Measurements from ENCODE around the gene RNF128. TPM values are rescaled to one million over a fixed set of nuclear protein-coding genes. Genes with fewer than 3 reads are reported as not detected.
A peak's percentile ranks its signal among the peaks of the same experiment; 100 is the strongest.
"Not testable (repeated sequence)": the region's sequence is repeated elsewhere in the genome, so short reads cannot be mapped to it uniquely, and the experiment has no call there.

The RNF128 gene
- total RNA-seq, 1 experiment from 2014 or later, result 0.17 TPM

DNA sequence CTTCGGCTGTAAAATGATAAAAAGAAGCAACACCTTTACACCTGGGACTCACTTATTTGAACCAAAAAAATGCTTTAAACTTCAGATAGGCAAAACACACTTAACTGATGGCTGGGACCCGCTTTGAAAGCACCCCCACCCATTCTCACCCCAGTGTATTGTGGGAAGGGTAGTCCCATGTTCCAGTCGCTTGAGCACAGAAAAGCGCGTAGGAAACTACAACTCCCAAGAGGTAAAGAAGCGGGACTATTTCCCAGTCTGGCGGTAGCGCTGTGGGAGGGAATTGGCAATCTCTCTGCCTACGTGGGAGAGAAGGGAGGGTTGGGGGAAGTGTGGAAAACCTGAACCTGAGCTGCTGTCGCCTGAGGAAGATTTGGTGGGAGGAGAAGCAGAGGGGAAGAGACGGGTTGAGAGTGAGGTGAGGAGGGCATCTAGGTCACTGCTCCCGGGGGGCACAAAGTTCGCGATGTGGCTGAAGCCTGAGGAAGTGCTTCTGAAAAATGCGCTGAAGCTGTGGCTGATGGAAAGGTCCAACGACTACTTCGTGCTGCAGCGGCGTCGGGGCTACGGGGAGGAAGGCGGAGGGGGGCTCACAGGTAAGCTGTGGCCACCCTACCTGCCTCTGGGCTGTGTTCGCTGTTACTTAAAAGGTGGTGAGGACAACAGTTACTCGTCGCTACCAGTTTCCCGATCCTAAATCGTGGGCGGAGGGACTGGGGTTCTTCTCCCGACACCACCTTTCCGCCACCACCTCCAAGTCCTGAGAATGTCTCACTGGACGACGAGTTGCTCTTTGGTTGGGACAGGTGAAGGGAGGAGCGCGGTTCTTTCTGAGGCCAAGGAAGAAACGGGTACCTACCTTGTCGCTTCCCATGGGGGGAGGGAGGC lies 76.1 kb downstream of the RNF128 start, which contains the start of gene TBC1D8B:
TBC1D8B (plus strand) TSS at position 286 of the 888 bp plus-strand sequence; CDS start at position 467, 181 bp downstream.
- Histone ChIP-seq H4K20me1 (ENCODE audit: insufficient read depth) (no peaks in the 10 kb centered on the region), H3K4me3 (peak within 1 kb of the TSS; percentile 77), H3K9me2 (ENCODE audit: insufficient read depth) (no peaks in the 10 kb centered on the region), H3K9me3 (ENCODE audit: insufficient read depth, low read depth) (no peaks in the 10 kb centered on the region), H3K36me3 (ENCODE audit: low read depth) (no peaks in the 10 kb centered on the region), H3K4me1 (replicated peaks; ENCODE audit: insufficient read depth) (peaks cover 7% of the 10 kb centered on the region; the same call in 1 of the 2 replicates), H3F3A (ENCODE audit: insufficient read depth, low read depth) (no peaks in the 10 kb centered on the region), H3K79me2 (ENCODE audit: low read depth) (peaks cover 5% of the 10 kb centered on the region; the same call in 1 of the 2 replicates), H3K27ac (peak within 1 kb of the TSS; percentile 50), H2AFZ (peak within 1 kb of the TSS; percentile 94), H3K27me3 (ENCODE audit: insufficient read depth, low read depth) (no peaks in the 10 kb centered on the region), H3K4me2 (peak within 1 kb of the TSS; percentile 77)
- TSS peak; percentile 53 for BruUV-seq (replicated peaks)
- POLR2A ChIA-PET (ENCODE audit: unreplicated experiment), result interaction anchor here (0.6 kb wide), 4 partner anchors 854 to 1644 kb away, joined by 3 to 12 read pairs (median 8); no protein-coding TSS in a partner anchor
- CTCF ChIA-PET, result no interaction called here
- DNase-seq, result peak; percentile 72 to 90
- intact Hi-C loops (cut with micrococcal nuclease; ENCODE audit: unreplicated experiment), result loop anchor here (1.0 kb wide), 1 partner anchor 198 kb away; the partner anchor contains the start of gene MORC4
- TF ChIP-seq, protein P1, sequence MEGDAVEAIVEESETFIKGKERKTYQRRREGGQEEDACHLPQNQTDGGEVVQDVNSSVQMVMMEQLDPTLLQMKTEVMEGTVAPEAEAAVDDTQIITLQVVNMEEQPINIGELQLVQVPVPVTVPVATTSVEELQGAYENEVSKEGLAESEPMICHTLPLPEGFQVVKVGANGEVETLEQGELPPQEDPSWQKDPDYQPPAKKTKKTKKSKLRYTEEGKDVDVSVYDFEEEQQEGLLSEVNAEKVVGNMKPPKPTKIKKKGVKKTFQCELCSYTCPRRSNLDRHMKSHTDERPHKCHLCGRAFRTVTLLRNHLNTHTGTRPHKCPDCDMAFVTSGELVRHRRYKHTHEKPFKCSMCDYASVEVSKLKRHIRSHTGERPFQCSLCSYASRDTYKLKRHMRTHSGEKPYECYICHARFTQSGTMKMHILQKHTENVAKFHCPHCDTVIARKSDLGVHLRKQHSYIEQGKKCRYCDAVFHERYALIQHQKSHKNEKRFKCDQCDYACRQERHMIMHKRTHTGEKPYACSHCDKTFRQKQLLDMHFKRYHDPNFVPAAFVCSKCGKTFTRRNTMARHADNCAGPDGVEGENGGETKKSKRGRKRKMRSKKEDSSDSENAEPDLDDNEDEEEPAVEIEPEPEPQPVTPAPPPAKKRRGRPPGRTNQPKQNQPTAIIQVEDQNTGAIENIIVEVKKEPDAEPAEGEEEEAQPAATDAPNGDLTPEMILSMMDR (conservative IDR thresholded peaks at IDR 0.05), result no peak
- no peak for TF ChIP-seq EZH2 (IDR thresholded peaks at IDR 0.05; ENCODE audit: low read depth)

- no peaks in the 10 kb centered on the region for H3K79me2 ChIP-seq (ENCODE audit: low read depth)
- TF ChIP-seq EZH2 (IDR thresholded peaks at IDR 0.05; ENCODE audit: low read depth), result no peak
- TF ChIP-seq, protein P1 (conservative IDR thresholded peaks at IDR 0.05), result no peak
- H3K27ac ChIP-seq, result no peak overlapping the region
- H3K4me3 ChIP-seq, result no peak overlapping the region
- no peak overlapping the region for H2AFZ ChIP-seq
- POLR2A ChIA-PET (ENCODE audit: unreplicated experiment), result no interaction called here
- CTCF ChIA-PET, result no interaction called here
- no peaks in the 10 kb centered on the region for H4K20me1 ChIP-seq (ENCODE audit: insufficient read depth)
- H3K27me3 ChIP-seq (ENCODE audit: insufficient read depth, low read depth), result no peaks in the 10 kb centered on the region
- intact Hi-C loops (cut with micrococcal nuclease; ENCODE audit: unreplicated experiment), result no loop called here
- H3K4me1 ChIP-seq (replicated peaks; ENCODE audit: insufficient read depth), result no peaks in the 10 kb centered on the region
- no peaks in the 10 kb centered on the region for H3K9me2 ChIP-seq (ENCODE audit: insufficient read depth)
- DNase-seq, result no peak
- no peaks in the 10 kb centered on the region for H3K36me3 ChIP-seq (ENCODE audit: low read depth)
- no TSS peak for BruUV-seq (replicated peaks)
- H3F3A ChIP-seq (ENCODE audit: insufficient read depth, low read depth), result no peaks in the 10 kb centered on the region
- no peak overlapping the region for H3K4me2 ChIP-seq
- no peaks in the 10 kb centered on the region for H3K9me3 ChIP-seq (ENCODE audit: insufficient read depth, low read depth)
Measured at GRCh38 chrX:106811131-106811910, 84.8 kb downstream of the RNF128 start.

- CTCF ChIA-PET; intact Hi-C loops (cut with micrococcal nuclease; ENCODE audit: unreplicated experiment); BruUV-seq (replicated peaks); H3K4me1 ChIP-seq (replicated peaks; ENCODE audit: insufficient read depth); H3K27me3 ChIP-seq (ENCODE audit: insufficient read depth, low read depth); H4K20me1 ChIP-seq (ENCODE audit: insufficient read depth); H3F3A ChIP-seq (ENCODE audit: insufficient read depth, low read depth); H3K27ac ChIP-seq; H3K9me3 ChIP-seq (ENCODE audit: insufficient read depth, low read depth); H3K9me2 ChIP-seq (ENCODE audit: insufficient read depth); H3K36me3 ChIP-seq (ENCODE audit: low read depth); H3K79me2 ChIP-seq (ENCODE audit: low read depth); H3K4me2 ChIP-seq; H3K4me3 ChIP-seq; POLR2A ChIA-PET (ENCODE audit: unreplicated experiment); H2AFZ ChIP-seq: not testable (repeated sequence)
- DNase-seq, result peak in 1 of 2 experiments; percentile 42
Measured at GRCh38 chrX:106812930-106813329, 86.4 kb downstream of the RNF128 start.

DNA sequence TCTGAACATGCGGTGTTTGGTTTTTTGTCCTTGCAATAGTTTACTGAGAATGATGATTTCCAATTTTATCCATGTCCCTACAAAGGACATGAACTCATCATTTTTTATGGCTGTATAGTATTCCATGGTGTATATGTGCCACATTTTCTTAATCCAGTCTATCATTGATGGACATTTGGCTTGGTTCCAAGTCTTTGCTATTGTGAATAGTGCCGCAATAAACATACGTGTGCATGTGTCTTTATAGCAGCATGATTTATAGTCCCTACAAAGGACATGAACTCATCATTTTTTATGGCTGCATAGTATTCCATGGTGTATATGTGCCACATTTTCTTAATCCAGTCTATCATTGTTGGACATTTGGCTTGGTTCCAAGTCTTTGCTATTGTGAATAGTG lies 87.6 kb downstream of the RNF128 start:
- H3K27me3 ChIP-seq (ENCODE audit: insufficient read depth, low read depth); CTCF ChIA-PET; H3K9me3 ChIP-seq (ENCODE audit: insufficient read depth, low read depth); intact Hi-C loops (cut with micrococcal nuclease; ENCODE audit: unreplicated experiment); H3K9me2 ChIP-seq (ENCODE audit: insufficient read depth); H3K36me3 ChIP-seq (ENCODE audit: low read depth); H4K20me1 ChIP-seq (ENCODE audit: insufficient read depth); POLR2A ChIA-PET (ENCODE audit: unreplicated experiment); H2AFZ ChIP-seq; H3F3A ChIP-seq (ENCODE audit: insufficient read depth, low read depth); H3K79me2 ChIP-seq (ENCODE audit: low read depth); H3K27ac ChIP-seq; H3K4me2 ChIP-seq; H3K4me1 ChIP-seq (replicated peaks; ENCODE audit: insufficient read depth); DNase-seq; H3K4me3 ChIP-seq; BruUV-seq (replicated peaks): not testable (repeated sequence)

Data from PC-9 (cell line).